Activated CD4-positive, alpha-beta T cell treated with anti-CD3 and anti-CD28 coated beads, Interleukin-2, amount 50 U/mL, for 4 hours (primary cell): Measurements from ENCODE around the gene KRT33A.
"Not testable (repeated sequence)": the region's sequence is repeated elsewhere in the genome, so short reads cannot be mapped to it uniquely, and the experiment has no call there.

ENCODE experiments used
- DNase-seq, 2 experiments: peaks; one replicate each; pipeline ENCODE4 v3.0.0-alpha.2; 2020

Gene KRT33A

DNA sequence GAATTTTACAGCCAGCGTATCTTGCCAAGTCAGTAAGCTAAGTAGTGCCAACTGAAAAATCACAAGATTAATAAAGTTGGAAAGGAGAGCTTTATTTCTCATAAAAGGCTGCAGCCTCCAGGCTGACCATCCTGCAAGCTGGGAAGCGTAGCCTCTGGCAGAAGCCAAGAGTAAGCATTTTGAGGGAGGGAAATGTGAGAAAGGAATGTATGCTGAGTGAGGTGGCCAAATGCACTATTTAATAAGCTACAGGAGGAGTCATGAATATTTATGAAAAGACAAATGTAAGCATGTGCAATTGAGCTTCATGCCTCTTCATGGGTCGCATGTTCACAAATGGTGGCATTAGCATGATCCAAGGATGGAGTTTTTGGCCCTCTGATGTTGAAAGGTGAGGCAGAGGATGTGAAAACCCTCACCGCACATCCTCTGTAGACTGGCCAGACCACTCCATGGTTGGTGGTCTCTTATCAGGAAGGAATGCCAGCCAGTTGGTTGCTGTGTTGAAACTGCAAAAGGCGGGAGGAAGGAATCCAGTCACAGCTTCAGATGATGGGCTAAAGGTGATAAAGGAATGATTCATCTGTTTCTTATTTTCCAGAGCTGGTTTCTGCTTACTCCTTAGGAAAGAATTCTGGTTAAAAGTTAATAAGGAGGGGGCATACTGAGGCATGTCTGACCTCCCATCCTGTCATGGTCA lies 9.8 kb upstream of the KRT33A start:
- DNase-seq: no peak

DNA sequence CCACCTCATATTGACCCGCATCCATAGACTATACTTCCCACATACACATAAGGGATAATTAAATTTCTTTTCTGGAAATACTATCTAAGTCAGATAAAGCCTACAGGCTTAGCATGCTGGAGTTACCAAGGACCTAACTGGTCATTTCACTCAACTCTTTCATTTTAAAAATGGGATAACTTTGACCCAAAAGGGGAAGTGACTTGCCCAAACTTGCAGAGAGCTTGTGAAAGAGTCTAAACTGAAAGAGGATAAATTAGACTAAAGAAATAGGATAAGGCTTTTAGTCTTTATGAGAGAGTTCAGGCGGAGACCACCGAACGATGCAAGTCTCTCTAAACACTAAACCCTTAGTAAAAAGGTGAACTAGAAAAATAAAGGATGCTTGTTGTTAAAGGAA lies 3.9 kb upstream of the KRT33A start:
- no peak for DNase-seq

DNA sequence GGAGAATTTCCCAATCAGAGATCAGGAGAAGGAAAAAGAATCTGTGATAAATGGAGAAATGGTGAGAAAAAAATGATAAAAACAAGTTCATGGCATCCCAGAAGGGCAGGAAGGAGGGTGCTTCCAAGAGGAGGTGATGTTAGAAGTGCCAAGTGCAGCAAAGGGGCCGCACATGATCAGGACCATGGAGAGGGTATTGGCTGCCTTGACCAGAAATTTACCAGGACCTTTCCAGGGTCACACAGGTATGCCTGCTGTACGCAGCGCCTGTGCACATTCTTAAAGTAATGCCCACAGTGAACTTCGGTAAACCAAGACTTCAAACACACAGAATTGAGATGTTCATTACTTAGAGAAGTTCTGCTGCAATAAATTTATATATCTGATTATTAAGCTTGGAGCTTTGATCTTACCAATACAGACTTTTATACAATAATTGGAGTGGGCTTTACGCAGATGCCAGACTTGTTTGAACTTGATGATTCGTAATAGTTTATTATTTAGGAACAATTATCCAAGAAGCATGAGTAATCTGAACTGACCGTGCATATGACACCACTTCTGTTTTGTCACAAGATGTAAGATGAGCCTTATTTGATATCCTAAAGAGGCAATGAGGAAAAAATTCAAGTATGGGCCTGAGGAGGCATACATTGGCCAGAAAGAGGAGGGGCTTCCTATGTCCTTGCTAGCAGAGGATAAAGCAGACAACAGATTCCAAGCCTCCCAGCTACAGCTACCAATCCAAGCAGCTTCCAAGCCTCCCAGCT lies 2.2 kb upstream of the KRT33A start:
- DNase-seq: no peak

DNA sequence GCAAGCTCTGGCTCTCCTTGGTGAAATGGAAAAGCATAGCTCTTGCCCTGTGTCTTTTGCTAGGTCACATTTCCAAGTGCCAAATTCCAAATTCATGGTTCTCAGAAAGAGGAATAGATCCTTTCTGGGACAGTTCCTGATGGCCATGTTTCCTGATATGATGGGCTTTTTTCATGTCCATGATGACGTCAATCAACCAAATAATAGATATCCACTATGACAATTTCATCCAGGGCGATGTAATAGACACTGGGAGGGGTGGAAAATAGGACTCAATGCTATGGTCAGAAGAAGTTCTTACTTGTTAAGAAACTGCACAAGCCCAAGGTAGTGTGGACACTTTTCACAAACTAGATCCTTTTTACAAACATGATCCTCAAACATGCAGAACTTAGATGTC lies 549 bp upstream of the KRT33A start:
- DNase-seq: no peak

DNA sequence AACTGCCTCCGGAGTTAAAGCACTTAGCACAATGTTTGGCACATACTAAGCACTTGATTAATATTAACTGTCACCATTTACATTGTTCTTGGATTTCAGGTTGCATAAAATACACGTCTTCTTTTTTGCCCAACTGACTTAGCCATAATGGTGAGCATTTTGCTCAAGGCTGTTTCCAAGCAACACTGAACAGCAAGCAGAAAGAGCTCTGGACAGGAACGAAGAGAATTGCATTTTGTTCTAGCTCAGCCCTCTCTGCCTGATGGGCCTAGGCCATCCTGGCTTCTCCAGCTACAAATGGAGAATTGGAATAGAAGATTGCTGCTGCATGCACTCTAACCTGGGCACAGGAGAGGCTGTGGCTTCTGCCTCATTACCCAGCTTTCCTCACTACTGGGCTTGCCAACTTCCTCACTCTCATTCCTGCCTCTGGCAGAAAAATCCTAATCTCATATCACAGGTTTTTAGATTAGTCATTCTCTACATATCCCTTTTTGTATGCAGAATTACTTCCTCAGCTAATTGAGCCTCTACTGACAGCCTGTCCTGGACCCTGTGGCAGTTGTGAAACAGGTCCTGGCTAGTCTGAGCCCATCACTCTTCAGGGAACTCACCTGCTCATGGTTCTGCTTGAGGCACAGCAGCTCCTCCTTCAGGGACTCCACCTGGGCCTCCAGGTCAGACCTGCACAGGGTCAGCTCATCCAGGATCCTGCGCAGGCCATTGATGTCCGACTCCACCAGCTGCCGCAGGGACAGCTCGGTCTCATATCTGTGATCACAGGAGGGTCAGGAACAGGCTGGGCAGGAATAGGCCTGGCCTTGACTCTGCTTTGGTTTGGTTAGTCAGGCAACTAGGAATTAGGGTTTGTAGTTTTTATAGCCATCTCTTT lies 2.5 kb downstream of the KRT33A start:
- DNase-seq: no peak

DNA sequence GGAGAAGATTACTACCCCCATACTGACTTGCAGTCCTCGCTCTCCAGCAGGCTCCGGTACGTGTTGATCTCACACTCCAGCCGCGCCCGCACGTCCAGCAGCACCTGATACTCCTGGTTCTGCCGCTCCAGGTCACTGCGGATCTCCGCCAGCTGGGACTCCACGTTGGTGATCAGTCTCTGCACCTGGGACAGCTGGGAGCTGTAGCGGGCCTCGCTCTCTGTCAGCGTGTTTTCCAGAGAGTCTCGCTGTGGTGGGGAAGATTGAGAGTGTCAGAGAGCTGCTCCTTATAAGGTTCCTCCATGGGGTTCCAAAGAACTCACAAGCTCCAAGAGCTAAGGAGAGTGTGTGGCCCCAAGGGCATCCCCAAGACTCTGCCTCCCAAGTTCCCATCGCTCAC lies 4.2 kb downstream of the KRT33A start:
- not testable (repeated sequence) for DNase-seq

DNA sequence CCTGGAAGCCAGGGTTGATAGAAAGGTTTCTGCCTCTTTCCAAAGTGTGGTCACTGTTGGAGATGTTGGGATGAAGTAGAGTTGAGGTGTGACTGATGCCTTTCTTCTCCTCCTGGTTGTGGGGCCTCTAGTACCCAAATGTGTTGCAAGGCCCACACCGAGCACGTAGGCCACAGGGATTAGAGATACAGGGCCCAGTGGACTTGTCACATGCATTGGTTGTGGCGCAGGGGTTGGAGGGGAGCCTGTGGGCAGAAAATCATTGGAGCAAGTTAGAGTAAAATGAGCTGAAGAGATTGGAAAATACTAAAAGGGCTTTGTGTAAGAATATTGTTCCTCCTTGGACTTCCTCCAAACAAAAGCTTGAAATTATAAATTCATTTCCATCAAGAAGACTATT lies 4.6 kb downstream of the KRT33A start:
- no peak for DNase-seq

DNA sequence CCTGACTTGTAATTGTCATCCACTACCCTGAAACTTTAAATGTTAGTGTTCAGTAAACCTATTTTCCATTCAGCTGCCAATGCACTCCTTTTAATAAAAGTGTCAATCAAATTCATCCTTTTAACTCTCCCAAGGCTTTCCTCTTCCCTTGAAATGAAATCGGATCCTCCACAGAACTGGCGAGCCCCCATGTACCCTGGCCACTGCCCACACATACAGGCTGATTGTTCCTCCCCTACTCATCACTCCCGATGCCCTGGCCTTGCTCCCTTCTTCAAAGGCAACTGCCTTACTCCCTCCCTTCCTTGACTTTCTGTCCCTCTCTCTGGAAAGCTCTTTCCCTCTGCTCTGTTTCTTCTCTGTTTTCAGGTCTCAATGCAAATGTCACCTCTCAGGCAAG lies 7.6 kb downstream of the KRT33A start:
- DNase-seq: no peak

DNA sequence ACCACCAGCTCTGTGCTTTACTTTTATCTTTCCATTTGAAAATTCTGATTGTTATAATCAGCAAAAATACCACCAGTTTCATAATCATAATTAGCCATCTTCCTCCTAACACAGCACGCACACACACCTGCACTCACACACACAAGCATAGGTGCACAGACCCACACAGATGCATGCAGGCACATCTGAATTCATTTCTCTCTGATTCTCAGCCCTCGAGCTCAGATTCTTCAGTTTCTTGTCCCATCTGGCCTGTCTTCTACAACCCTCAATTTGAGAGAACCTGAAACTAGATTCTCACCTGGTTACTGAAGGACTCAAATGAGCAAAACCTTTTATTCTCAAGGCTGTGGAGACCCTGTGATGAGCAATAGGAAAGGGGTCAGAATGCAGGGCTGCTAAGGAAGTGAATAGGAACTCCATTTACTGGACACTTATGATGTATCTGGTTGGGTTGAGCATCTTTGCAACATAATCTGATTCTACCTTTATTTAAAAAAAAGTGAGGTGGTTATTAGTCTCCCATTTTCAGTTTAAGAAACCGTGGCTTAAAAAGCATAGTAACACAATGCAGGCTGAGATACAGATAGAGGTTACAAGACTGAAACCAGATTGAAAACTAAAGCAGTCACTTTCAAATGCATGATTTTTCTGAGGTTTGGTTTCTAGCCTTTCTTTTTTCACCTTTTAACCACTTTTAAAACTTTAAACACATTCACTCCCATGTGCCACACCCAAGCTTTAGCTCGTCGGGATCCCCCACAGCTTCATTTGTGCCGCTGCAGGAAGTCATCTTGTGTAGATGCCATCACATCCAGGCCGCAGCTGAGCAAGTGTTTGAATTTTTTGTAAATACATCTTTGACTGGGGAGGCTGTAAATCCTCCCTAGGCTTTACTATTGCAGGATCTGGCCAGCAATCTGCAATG lies 9.4 kb downstream of the KRT33A start:
- peak in 1 of 2 experiments; percentile 27 for DNase-seq

DNA sequence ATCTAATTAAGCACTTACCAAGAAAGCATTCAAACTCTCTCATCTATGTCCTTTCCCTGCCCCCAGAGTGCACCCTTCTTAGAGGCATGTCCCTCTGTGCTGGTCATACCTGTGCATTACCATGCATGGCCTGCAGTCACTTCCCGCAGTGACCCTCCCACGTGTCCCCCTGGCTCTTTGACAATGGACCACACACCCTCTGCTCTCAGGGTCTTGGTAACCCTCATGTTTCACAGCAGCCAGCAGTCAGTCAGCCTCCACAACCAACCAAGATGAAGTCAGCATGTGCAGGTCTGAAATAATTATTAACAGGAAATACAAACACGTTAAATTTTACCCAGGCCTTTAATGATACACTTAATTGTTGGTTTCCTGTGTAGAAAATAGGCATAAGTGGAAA lies 10.1 kb downstream of the KRT33A start:
- no peak for DNase-seq

DNA sequence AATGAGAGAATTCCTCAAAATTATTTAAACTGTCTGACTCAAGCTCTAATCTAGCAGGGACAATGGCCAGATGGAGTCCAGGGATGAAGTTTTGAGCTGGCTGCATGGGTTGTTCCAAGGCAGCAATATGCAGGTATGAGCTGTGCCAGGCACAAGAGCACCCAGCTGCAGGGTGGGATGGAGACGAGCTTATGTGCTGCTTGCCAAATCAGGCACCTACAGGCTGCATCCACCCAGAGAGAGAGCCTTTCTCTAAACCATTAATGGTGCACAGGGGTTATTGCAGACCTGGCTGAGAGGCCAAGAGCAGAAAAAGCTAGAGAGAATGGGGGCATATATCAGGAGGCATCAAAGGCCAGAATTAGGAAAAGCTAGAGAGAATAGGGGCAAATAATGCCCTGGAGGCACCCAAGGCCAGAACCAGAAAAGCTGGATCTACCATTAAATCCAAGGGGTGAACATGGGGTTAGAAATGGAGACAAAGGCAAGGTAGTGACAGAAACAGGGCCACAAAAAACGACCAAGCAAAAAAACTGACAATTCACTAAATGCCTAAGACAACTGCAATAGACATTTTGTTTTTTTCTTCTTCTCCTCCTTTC lies 11.0 kb downstream of the KRT33A start:
- no peak for DNase-seq

DNA sequence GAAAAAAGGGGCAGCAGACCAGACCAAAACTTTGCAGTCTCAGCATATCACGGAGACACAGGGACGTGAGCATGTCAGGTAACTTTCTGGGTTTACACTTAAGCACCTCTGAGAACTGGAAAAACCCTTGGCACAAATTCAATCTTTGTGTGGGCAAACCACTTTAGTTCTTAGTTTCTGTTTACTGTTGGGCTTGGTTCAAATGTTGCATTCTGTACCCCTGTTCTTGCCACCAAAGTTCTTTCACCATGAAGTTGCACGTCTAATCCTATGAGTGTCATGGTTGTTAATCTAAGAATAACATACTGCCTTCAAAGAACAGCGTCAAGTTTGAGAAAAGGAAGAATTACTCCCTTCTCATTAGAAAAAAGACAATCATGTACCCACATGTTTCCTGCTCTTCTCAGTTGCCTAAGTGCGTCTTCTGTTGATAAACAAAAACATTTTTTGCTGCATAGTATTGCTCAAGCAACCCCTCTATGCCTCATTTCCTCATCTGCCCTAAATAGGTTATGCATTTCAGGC lies 11.6 kb downstream of the KRT33A start:
- peak; percentile 12 to 15 for DNase-seq

DNA sequence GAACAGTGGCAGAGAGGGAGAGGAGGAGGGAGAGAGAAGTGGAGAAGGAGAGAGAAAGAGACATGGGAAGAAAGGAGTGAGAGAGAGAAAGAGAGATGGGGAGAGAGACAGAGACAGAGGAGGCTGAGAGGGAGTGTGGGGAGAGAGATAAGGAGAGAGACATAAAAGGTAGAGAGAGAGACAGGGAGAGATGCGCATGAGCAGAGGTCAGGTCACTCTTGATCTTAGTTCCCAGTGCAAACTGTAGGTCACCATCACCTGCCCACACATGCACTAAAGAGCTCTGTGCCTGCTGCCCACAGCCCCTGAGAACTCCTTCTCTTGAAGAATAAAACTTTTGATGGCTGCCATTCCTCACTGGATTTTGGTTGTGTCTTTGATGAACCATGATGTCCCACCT lies 14.9 kb downstream of the KRT33A start:
- DNase-seq: no peak

DNA sequence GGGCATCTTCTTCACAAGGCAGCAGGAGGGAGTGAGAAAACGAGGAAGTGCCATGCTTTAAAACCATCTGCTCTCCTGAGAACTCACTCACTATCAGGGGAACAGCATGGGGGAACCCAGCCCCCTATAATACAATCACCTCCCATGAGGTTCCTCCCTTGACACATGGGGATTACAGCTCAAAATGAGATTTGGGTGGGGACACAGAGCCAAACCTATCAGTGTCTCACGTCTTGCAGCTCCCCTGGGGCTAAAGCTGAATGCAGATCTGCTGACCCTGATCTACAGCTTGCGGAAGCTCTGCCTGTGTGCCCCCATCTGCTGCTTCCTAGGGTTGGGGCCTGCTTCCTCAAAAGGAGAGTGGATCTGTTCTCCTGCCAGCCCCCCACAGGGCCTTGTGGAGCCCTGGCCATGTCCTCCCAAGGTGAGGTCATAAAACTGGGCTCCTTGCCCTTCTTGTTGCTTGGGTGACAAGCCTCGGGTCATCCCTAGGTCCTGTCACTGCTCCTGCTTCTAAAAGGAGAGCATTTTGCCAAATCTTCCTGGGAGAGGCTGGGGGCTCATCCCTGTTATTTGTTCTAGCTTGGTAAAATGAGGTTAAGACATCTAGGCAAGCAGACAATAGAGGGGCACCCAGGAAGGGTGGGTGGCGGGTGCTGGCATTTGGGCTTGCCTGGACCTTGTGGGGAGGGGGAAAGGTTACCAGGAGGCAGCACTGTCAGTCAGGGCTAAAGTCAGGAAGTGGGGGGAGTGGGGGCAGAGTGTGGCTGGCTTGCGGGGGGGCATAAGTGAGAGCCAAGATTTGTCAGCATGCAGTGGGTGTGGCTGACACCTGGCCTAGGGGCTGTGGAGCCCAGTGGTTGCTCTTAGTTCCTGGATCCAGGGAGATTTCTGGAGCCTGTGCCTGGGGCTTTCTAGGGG lies 16.0 kb downstream of the KRT33A start:
- DNase-seq: no peak

DNA sequence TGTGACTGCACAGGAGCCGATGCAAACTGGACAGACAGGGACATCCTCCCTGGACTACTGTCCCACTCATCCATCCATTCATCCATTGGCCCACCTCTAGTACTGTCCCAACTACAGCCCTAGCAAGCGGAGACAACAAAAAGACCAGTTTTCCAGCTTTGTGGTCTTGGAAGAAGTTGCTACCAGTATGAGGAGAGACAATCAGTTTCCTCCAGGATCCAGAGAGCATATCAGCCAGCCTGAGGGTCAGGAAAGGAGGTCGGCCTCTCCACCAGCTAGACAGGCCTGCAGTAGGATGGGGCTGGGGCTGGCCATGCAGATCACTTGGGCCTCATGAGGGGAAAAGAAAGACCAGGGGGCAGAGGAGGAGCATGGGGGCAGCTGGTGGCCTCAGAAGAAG lies 16.8 kb downstream of the KRT33A start:
- DNase-seq: no peak

DNA sequence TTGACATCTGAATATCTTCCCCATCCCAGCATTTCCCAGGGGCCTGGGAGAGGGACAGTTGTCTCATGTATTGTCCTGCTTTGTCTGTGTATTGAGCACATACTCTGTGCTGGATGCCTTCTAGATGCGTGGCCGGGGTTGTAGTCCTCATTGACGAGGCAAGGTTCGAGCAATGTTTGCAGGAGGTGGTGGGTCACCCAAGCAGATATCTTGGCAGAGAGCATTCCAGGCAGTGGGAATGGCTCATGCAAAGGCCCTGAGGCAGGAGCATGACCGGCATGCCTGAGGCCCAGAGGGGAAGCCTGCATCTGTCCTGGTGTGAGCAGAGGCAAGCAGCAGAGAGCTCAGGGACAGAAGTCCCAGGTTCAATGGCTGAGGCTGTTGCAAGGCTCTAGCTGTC lies 17.5 kb downstream of the KRT33A start:
- no peak for DNase-seq

DNA sequence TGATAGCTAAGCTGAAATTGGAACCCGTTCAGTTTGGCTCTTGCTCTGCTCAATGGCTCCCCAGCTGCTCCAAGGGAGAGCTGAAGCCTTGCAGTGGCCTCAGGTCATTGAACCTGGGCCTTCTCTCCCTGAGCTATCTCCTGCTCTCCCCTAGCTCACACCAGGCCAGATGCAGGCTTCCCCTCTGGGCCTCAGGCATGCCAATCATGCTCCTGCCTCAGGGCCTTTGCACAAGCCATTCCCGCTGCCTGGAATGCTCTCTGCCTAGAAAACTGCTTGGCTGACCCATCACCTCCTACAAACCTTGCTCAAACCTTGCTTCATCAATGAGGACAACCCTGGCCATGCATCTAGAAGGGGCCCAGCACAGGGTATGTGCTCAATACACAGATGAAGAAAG lies 18.4 kb downstream of the KRT33A start:
- no peak for DNase-seq

DNA sequence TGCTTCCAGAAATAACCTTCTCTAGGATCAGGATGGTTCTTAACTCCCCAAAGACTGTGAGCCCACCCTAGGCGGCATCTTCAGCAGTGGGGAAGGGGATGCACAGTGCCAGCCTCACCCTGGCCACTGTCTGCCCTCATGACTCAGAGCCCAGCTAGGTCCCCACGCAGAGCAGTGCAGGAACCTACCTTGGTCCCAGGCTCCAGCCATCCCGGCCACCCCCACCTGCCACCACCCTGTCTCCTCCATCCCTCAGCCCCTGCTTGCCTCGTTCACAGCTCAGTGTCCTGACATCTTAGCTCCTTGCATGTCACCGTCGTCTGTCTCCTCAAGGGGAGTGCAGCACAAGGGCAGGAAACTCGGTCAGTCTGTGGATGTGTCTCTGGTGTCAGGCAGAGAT lies 19.0 kb downstream of the KRT33A start:
- no peak for DNase-seq

DNA sequence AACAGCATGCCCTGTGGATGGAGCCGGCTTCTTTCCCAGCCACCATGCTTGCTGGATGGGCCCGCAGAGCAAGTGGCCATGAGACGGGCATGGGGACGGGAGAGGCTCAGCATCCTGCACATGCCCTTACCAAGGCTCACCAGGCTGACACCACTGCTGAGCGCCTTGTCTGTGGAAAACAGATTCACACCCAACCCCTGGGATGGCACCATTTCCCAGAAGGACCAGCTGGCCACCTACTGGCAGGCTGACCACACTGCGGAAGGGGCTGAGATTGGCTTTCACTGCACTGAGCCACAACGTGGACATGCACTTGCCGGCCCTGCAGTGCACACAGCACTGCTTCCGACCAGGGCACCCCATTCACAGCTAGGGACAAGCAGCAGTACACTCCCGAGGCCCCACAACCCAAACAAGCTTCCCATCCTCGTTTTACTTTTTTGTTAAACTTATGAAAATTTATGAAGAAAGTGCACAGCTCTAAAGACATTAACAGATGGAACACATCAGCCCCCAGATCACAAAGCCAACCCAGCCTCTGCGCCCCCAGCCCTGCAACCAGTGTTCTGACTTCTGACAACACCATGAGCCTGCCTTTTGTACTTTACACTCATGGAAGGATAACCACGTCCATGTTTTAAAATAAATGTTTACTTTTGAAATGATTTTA lies 21.2 kb downstream of the KRT33A start:
- no peak for DNase-seq

DNA sequence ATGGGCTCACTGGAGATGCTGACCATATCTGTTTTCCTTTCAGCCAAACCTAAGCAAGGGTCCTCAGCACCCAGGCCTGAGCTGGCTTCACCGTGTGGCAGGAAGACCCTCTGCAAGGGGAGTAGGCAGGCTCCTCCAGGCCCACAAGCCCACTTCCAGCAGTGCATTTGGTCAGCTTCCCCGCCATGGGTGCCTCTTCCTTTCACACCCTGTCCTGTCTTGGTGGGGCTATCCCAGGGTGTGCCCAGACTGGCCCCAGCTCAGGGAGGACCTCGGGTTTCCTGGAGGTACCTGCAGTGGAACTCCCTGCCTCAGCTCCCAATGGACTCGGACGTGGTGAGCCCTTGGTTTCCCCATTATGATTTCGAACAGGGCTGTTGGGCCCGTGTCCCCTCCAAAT lies 22.4 kb downstream of the KRT33A start:
- DNase-seq: no peak
